ENCODE data around the gene OSGIN1. TPM values are rescaled to one million over a fixed set of nuclear protein-coding genes. Genes with fewer than 3 reads are reported as not detected.

OSGIN1 gene
- total and polyA plus RNA-seq, 2 of the 8 experiments (the other 6 are each of a cell fraction or from before 2014, with no cell fraction given), result 0.58 to 0.76 TPM

DNA sequence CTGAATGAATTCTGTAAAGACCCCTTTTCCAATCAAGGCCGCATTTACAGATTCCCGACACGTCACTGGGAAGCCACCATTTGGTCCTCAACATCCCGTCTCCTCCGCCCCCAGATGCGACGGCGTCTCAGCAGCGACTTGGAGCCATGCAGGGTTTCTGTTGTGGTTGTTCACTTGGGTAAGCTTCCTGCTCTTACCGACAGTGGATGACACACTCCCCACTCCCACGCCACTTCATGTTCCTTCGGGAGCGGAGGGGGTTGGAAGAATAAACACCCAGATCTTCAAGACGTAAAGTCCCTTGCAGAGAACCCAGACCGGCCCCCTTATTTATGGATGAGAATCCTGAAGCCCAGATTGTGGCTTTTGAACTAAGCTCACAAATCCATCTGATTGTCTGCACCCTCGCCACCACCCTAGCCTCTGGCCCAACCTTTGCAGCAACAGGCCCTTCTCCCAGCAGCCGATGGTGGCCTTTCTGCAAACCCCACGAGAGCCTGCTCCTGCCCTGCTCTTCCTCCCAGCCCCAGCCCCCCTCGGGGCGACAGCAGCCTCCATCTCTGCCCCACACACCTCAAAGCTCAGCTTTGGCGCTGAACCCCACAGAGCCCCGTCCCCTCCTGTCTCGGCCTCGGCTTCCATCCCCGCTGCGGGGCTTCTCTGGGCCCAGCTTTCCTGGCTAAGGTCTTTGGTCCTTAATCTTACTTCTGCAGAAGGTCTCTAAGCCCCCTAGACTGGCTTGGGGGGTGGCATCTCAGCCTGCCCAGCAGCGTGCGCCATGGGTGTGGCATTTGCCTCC lies 19.0 kb upstream of the OSGIN1 start (continued):
- TF ChIP-seq EZH2 (IDR thresholded peaks at IDR 0.05; ENCODE audit: low read depth, low read length, severe bottlenecking) (no peak), PHF8 (conservative IDR thresholded peaks at IDR 0.05; ENCODE audit: low read depth, low read length) (no peak), KDM4A (IDR thresholded peaks at IDR 0.05; ENCODE audit: low read depth, low read length, severe bottlenecking) (no peak), SAP30 (IDR thresholded peaks at IDR 0.05; ENCODE audit: insufficient read depth, insufficient replicate concordance, low read length) (no peak)

Measured in H1 (cell line).